ENCODE measurements around the gene KLHDC4. TPM values are rescaled to one million over a fixed set of nuclear protein-coding genes. Genes with fewer than 3 reads are reported as not detected.

Gene KLHDC4
- total RNA-seq, 1 experiment from 2014 or later: 19.5 TPM

- Histone ChIP-seq H3K27ac (no peak overlapping the region), H3K9me3 (replicated peaks) (no peaks in the 10 kb centered on the region), H3K4me1 (replicated peaks) (no peaks in the 10 kb centered on the region), H3K27me3 (replicated peaks) (no peaks in the 10 kb centered on the region), H3K4me3 (no peak overlapping the region), H3K36me3 (peaks cover 40% of the 10 kb centered on the region)
- no peak for DNase-seq (ENCODE audit: low read depth in 1 of 2, low spot score in 2 of 2)
These were observed 22.9 kb downstream of the KLHDC4 start for GRCh38 chr16:87742781-87743490.

- peaks cover 32% of the 10 kb centered on the region for H3K36me3 ChIP-seq
- no peaks in the 10 kb centered on the region for H3K4me1 ChIP-seq (replicated peaks)
- H3K9me3 ChIP-seq (replicated peaks): no peaks in the 10 kb centered on the region
- H3K27ac ChIP-seq: no peak overlapping the region
- DNase-seq (ENCODE audit: low read depth in 1 of 2, low spot score in 2 of 2): no peak
- no peak overlapping the region for H3K4me3 ChIP-seq
- no peaks in the 10 kb centered on the region for H3K27me3 ChIP-seq (replicated peaks)
These were observed 23.9 kb downstream of the KLHDC4 start for GRCh38 chr16:87741700-87742415.

- H3K9me3 ChIP-seq (replicated peaks): no peaks in the 10 kb centered on the region
- no peak overlapping the region for H3K4me3 ChIP-seq
- no peaks in the 10 kb centered on the region for H3K27me3 ChIP-seq (replicated peaks)
- no peak for DNase-seq (ENCODE audit: low read depth in 1 of 2, low spot score in 2 of 2)
- H3K27ac ChIP-seq: no peak overlapping the region
- H3K36me3 ChIP-seq: peaks cover 27% of the 10 kb centered on the region
- H3K4me1 ChIP-seq (replicated peaks): no peaks in the 10 kb centered on the region
These were observed 24.8 kb downstream of the KLHDC4 start for GRCh38 chr16:87740909-87741424.

- H3K36me3 ChIP-seq: peaks cover 22% of the 10 kb centered on the region
- no peak for DNase-seq (ENCODE audit: low read depth in 1 of 2, low spot score in 2 of 2)
- no peak overlapping the region for H3K27ac ChIP-seq
- H3K4me3 ChIP-seq: no peak overlapping the region
- no peaks in the 10 kb centered on the region for H3K4me1 ChIP-seq (replicated peaks)
- no peaks in the 10 kb centered on the region for H3K9me3 ChIP-seq (replicated peaks)
- H3K27me3 ChIP-seq (replicated peaks): no peaks in the 10 kb centered on the region
These were observed 25.3 kb downstream of the KLHDC4 start for GRCh38 chr16:87740441-87740840.

GRCh38 chr16:87739801-87740200, 26.0 kb downstream of the KLHDC4 start:
- no peak for DNase-seq (ENCODE audit: low read depth in 1 of 2, low spot score in 2 of 2)

GRCh38 chr16:87736008-87736382, 29.8 kb downstream of the KLHDC4 start:
- H3K4me1 ChIP-seq (replicated peaks): no peaks in the 10 kb centered on the region
- no peak overlapping the region for H3K27ac ChIP-seq
- H3K4me3 ChIP-seq: no peak overlapping the region
- H3K36me3 ChIP-seq: peaks cover 17% of the 10 kb centered on the region
- no peaks in the 10 kb centered on the region for H3K9me3 ChIP-seq (replicated peaks)
- H3K27me3 ChIP-seq (replicated peaks): no peaks in the 10 kb centered on the region
- DNase-seq (ENCODE audit: low read depth in 1 of 2, low spot score in 2 of 2): no peak

More at GRCh38 chr16:87739801-87740200, 26.0 kb downstream of the KLHDC4 start:
- Histone ChIP-seq H3K4me3 (no peak overlapping the region), H3K36me3 (peaks cover 21% of the 10 kb centered on the region), H3K4me1 (replicated peaks) (no peaks in the 10 kb centered on the region), H3K9me3 (replicated peaks) (no peaks in the 10 kb centered on the region), H3K27me3 (replicated peaks) (no peaks in the 10 kb centered on the region), H3K27ac (no peak overlapping the region)

- Histone ChIP-seq H3K36me3 (peaks cover 16% of the 10 kb centered on the region), H3K27me3 (replicated peaks) (no peaks in the 10 kb centered on the region), H3K27ac (no peak overlapping the region), H3K4me1 (replicated peaks) (no peaks in the 10 kb centered on the region), H3K9me3 (replicated peaks) (no peaks in the 10 kb centered on the region), H3K4me3 (no peak overlapping the region)
- no peak for DNase-seq (ENCODE audit: low read depth in 1 of 2, low spot score in 2 of 2)
These were observed 30.3 kb downstream of the KLHDC4 start for GRCh38 chr16:87735270-87736007.

GRCh38 chr16:87734644-87735043, 31.1 kb downstream of the KLHDC4 start:
- DNase-seq (ENCODE audit: low read depth in 1 of 2, low spot score in 2 of 2): no peak
- no peaks in the 10 kb centered on the region for H3K9me3 ChIP-seq (replicated peaks)
- H3K4me3 ChIP-seq: no peak overlapping the region
- H3K4me1 ChIP-seq (replicated peaks): no peaks in the 10 kb centered on the region
- no peaks in the 10 kb centered on the region for H3K27me3 ChIP-seq (replicated peaks)
- no peak overlapping the region for H3K27ac ChIP-seq
- H3K36me3 ChIP-seq: peaks cover 19% of the 10 kb centered on the region

GRCh38 chr16:87733190-87733589, 32.6 kb downstream of the KLHDC4 start:
- DNase-seq (ENCODE audit: low read depth in 1 of 2, low spot score in 2 of 2): no peak
- no peaks in the 10 kb centered on the region for H3K27me3 ChIP-seq (replicated peaks)
- no peak overlapping the region for H3K27ac ChIP-seq
- no peaks in the 10 kb centered on the region for H3K4me1 ChIP-seq (replicated peaks)
- H3K9me3 ChIP-seq (replicated peaks): no peaks in the 10 kb centered on the region
- H3K36me3 ChIP-seq: peaks cover 28% of the 10 kb centered on the region
- no peak overlapping the region for H3K4me3 ChIP-seq

GRCh38 chr16:87731607-87732006, 34.2 kb downstream of the KLHDC4 start:
- H3K4me1 ChIP-seq (replicated peaks): no peaks in the 10 kb centered on the region
- no peaks in the 10 kb centered on the region for H3K9me3 ChIP-seq (replicated peaks)
- H3K36me3 ChIP-seq: peaks cover 30% of the 10 kb centered on the region
- no peak overlapping the region for H3K27ac ChIP-seq
- no peaks in the 10 kb centered on the region for H3K27me3 ChIP-seq (replicated peaks)
- no peak for DNase-seq (ENCODE audit: low read depth in 1 of 2, low spot score in 2 of 2)
- H3K4me3 ChIP-seq: no peak overlapping the region

- Histone ChIP-seq H3K36me3 (peaks cover 28% of the 10 kb centered on the region), H3K9me3 (replicated peaks) (no peaks in the 10 kb centered on the region), H3K4me3 (no peak overlapping the region), H3K27ac (no peak overlapping the region), H3K27me3 (replicated peaks) (no peaks in the 10 kb centered on the region), H3K4me1 (replicated peaks) (no peaks in the 10 kb centered on the region)
- DNase-seq (ENCODE audit: low read depth in 1 of 2, low spot score in 2 of 2): no peak
These were observed 36.4 kb downstream of the KLHDC4 start for GRCh38 chr16:87729266-87729954.

- no peak for DNase-seq (ENCODE audit: low read depth in 1 of 2, low spot score in 2 of 2)
These were observed 37.8 kb downstream of the KLHDC4 start for GRCh38 chr16:87728026-87728425.

GRCh38 chr16:87727346-87727745, 38.4 kb downstream of the KLHDC4 start:
- H3K9me3 ChIP-seq (replicated peaks): no peaks in the 10 kb centered on the region
- H3K27ac ChIP-seq: no peak overlapping the region
- H3K4me1 ChIP-seq (replicated peaks): no peaks in the 10 kb centered on the region
- no peak for DNase-seq (ENCODE audit: low read depth in 1 of 2, low spot score in 2 of 2)
- H3K36me3 ChIP-seq: peaks cover 37% of the 10 kb centered on the region
- no peaks in the 10 kb centered on the region for H3K27me3 ChIP-seq (replicated peaks)
- no peak overlapping the region for H3K4me3 ChIP-seq

More at GRCh38 chr16:87728026-87728425, 37.8 kb downstream of the KLHDC4 start:
- no peak overlapping the region for H3K4me3 ChIP-seq
- no peaks in the 10 kb centered on the region for H3K4me1 ChIP-seq (replicated peaks)
- H3K27me3 ChIP-seq (replicated peaks): no peaks in the 10 kb centered on the region
- no peak overlapping the region for H3K27ac ChIP-seq
- peaks cover 31% of the 10 kb centered on the region for H3K36me3 ChIP-seq
- no peaks in the 10 kb centered on the region for H3K9me3 ChIP-seq (replicated peaks)
